ENCODE measurements around the gene CENPS.
"Not testable (repeated sequence)": the region's sequence is repeated elsewhere in the genome, so short reads cannot be mapped to it uniquely, and the experiment has no call there.

DNA sequence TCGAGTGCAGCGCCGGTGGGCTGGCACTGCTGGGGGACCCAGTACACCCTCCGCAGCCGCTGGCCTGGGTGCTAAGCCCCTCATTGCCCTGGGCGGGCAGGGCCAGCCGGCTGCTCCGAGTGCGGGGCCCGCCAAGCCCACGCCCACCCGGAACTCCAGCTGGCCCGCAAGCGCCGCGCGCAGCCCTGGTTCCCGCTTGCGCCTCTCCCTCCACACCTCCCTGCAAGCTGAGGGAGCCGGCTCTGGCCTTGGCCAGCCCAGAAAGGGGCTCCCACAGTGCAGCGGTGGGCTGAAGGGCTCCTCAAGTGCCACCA is 3.7 kb upstream of the CENPS start:
- TF ChIP-seq, protein P1, sequence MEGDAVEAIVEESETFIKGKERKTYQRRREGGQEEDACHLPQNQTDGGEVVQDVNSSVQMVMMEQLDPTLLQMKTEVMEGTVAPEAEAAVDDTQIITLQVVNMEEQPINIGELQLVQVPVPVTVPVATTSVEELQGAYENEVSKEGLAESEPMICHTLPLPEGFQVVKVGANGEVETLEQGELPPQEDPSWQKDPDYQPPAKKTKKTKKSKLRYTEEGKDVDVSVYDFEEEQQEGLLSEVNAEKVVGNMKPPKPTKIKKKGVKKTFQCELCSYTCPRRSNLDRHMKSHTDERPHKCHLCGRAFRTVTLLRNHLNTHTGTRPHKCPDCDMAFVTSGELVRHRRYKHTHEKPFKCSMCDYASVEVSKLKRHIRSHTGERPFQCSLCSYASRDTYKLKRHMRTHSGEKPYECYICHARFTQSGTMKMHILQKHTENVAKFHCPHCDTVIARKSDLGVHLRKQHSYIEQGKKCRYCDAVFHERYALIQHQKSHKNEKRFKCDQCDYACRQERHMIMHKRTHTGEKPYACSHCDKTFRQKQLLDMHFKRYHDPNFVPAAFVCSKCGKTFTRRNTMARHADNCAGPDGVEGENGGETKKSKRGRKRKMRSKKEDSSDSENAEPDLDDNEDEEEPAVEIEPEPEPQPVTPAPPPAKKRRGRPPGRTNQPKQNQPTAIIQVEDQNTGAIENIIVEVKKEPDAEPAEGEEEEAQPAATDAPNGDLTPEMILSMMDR (IDR thresholded peaks at IDR 0.05), result not testable (repeated sequence)
- TF ChIP-seq EZH2phosphoT487 (IDR thresholded peaks at IDR 0.05), result not testable (repeated sequence)

Data from neural progenitor cell (in vitro differentiated cells).